ENCODE data around the gene KHDC4. TPM values are rescaled to one million over a fixed set of nuclear protein-coding genes. Genes with fewer than 3 reads are reported as not detected.

The KHDC4 gene
- total RNA-seq, 1 donor from 2014 or later: 48.2 TPM

DNA sequence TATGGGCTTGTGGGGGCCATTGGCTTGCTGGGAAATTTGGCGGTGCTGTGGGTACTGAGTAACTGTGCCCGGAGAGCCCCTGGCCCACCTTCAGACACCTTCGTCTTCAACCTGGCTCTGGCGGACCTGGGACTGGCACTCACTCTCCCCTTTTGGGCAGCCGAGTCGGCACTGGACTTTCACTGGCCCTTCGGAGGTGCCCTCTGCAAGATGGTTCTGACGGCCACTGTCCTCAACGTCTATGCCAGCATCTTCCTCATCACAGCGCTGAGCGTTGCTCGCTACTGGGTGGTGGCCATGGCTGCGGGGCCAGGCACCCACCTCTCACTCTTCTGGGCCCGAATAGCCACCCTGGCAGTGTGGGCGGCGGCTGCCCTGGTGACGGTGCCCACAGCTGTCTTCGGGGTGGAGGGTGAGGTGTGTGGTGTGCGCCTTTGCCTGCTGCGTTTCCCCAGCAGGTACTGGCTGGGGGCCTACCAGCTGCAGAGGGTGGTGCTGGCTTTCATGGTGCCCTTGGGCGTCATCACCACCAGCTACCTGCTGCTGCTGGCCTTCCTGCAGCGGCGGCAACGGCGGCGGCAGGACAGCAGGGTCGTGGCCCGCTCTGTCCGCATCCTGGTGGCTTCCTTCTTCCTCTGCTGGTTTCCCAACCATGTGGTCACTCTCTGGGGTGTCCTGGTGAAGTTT, 7.8 kb upstream of the KHDC4 start:
- H3K27ac ChIP-seq (ENCODE audit: low read depth, low read length): no peak overlapping the region
- DNase-seq (ENCODE audit: low read depth): no peak
- Mint-ChIP-seq H3K4me1 (ENCODE audit: low read depth, unreplicated experiment) (peaks cover 18% of the 10 kb centered on the region), H3K4me3 (ENCODE audit: unreplicated experiment) (no peak overlapping the region), H3K27ac (ENCODE audit: unreplicated experiment) (no peak overlapping the region), H3K9me3 (ENCODE audit: unreplicated experiment) (no peaks in the 10 kb centered on the region), H3K27me3 (ENCODE audit: low read depth, unreplicated experiment) (no peaks in the 10 kb centered on the region), H3K36me3 (ENCODE audit: low read depth, unreplicated experiment) (peaks cover 9% of the 10 kb centered on the region)
- FAIRE-seq: no peak
- H3K9ac ChIP-seq (ENCODE audit: low read length): no peak overlapping the region
- peaks cover 11% of the 10 kb centered on the region for H4K20me1 ChIP-seq (ENCODE audit: insufficient read depth, low read length)
- H2AFZ ChIP-seq (ENCODE audit: low read depth, low read length): no peak overlapping the region
- no peaks in the 10 kb centered on the region for H3K9me3 ChIP-seq (ENCODE audit: insufficient read depth, low read depth, low read length)
- H3K27me3 ChIP-seq (ENCODE audit: insufficient read depth, low read length): no peaks in the 10 kb centered on the region
- H3K79me2 ChIP-seq (ENCODE audit: insufficient read depth, low read length): no peaks in the 10 kb centered on the region
- TF ChIP-seq EZH2 (IDR thresholded peaks at IDR 0.05; ENCODE audit: insufficient read depth, low read length) (no peak), CTCF (IDR thresholded peaks at IDR 0.05; ENCODE audit: insufficient read depth, low read depth, low read length) (no peak)
- H3K4me3 ChIP-seq (ENCODE audit: insufficient read depth, low read depth, low read length): no peak overlapping the region
- no peak overlapping the region for H3K4me2 ChIP-seq (ENCODE audit: low read length)
- H3K4me1 ChIP-seq (ENCODE audit: insufficient read depth, low read length): peaks cover 28% of the 10 kb centered on the region
- peaks cover 14% of the 10 kb centered on the region for H3K36me3 ChIP-seq (ENCODE audit: insufficient read depth, low read length)

DNA sequence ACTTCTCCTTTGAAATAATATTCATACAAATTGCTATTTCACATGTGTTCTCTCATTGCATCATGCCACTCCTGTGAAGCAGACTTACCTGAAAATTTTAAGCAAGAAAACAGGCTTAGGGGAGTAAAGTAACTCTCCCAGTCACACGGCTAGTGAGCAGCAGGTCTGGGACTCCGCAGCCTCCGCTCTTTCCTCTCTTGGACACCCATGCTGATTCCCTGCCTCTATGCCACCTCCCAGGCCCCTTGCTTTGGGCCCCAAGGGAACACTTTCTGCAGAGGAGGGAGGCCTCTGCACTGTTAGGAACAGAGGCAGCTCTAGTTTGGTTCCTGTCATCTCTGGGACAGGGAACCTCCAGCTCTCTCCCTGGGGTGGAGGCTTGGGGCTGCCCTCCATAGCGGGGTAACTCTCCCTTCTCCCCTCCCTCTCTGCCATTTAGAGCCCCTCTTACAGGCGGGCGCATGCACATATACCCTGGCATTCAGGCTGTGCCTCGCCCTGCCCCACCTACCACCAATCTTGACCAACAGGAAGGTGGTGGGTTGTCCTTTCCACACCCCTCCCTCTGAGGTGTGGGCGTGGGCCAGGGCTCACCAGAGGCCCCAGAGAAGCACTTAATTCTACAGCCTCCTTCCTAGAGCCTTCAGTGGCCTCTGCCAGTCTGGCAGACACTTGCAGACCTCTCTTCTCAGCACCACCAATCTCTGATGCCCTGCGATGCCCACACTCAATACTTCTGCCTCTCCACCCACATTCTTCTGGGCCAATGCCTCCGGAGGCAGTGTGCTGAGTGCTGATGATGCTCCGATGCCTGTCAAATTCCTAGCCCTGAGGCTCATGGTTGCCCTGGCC, 7.0 kb upstream of the KHDC4 start, which contains the start of gene RXFP4:
TSS of gene RXFP4 (plus strand) at position 646 of the 852 bp plus-strand sequence. CDS start at position 718, 72 bp downstream.
- Mint-ChIP-seq H3K27ac (ENCODE audit: unreplicated experiment) (peak within 1 kb of the TSS; percentile 78), H3K4me3 (ENCODE audit: unreplicated experiment) (peak within 1 kb of the TSS; percentile 27), H3K36me3 (ENCODE audit: low read depth, unreplicated experiment) (peaks cover 4% of the 10 kb centered on the region), H3K9me3 (ENCODE audit: unreplicated experiment) (no peaks in the 10 kb centered on the region), H3K27me3 (ENCODE audit: low read depth, unreplicated experiment) (no peaks in the 10 kb centered on the region), H3K4me1 (ENCODE audit: low read depth, unreplicated experiment) (peaks cover 16% of the 10 kb centered on the region)
- peak within 1 kb of the TSS; percentile 19 for H3K4me2 ChIP-seq (ENCODE audit: low read length)
- no peaks in the 10 kb centered on the region for H3K79me2 ChIP-seq (ENCODE audit: insufficient read depth, low read length)
- H3K36me3 ChIP-seq (ENCODE audit: insufficient read depth, low read length): peaks cover 6% of the 10 kb centered on the region
- no peak within 1 kb of the TSS for H2AFZ ChIP-seq (ENCODE audit: low read depth, low read length)
- H3K4me3 ChIP-seq (ENCODE audit: insufficient read depth, low read depth, low read length): no peak within 1 kb of the TSS
- TF ChIP-seq EZH2 (IDR thresholded peaks at IDR 0.05; ENCODE audit: insufficient read depth, low read length) (no peak), CTCF (IDR thresholded peaks at IDR 0.05; ENCODE audit: insufficient read depth, low read depth, low read length) (no peak)
- peaks cover 3% of the 10 kb centered on the region for H4K20me1 ChIP-seq (ENCODE audit: insufficient read depth, low read length)
- peak; percentile 14 for DNase-seq (ENCODE audit: low read depth)
- H3K9ac ChIP-seq (ENCODE audit: low read length): peak within 1 kb of the TSS; percentile 18
- no peaks in the 10 kb centered on the region for H3K9me3 ChIP-seq (ENCODE audit: insufficient read depth, low read depth, low read length)
- no peak within 1 kb of the TSS for H3K27ac ChIP-seq (ENCODE audit: low read depth, low read length)
- peaks cover 28% of the 10 kb centered on the region for H3K4me1 ChIP-seq (ENCODE audit: insufficient read depth, low read length)
- H3K27me3 ChIP-seq (ENCODE audit: insufficient read depth, low read length): no peaks in the 10 kb centered on the region
- no peak for FAIRE-seq
